Neural cell (in vitro differentiated cells): ENCODE measurements around the gene SLC12A8. TPM values are rescaled to one million over a fixed set of nuclear protein-coding genes. Genes with fewer than 3 reads are reported as not detected.

Experiments used
- H2AFZ ChIP-seq: fragments of 200-600, 300-800 bp; sonication (generic), shearing (Covaris generic); 2 replicates; pipeline ENCODE4 v1.6.0; 2014; ENCODE audit warnings: low read depth, mild to moderate bottlenecking, antibody characterized with exemption, low read length, moderate library complexity
- H3F3A ChIP-seq: fragments of 200-600 bp; shearing (Covaris generic); 2 replicates; pipeline ENCODE4 v1.6.1; 2016; ENCODE audit warnings: mild to moderate bottlenecking, moderate library complexity, mixed read lengths, antibody characterized with exemption, low read length; ENCODE audit not compliant: insufficient read depth, poor library complexity, severe bottlenecking
- H3K27ac ChIP-seq: fragments of 200-600, 300-800 bp; sonication (generic), shearing (Covaris generic); 2 replicates; pipeline ENCODE4 v1.5.1; 2014; ENCODE audit warnings: mild to moderate bottlenecking, low read length, moderate library complexity
- H3K27me3 ChIP-seq: fragments of 300-800, 200-600 bp; sonication (generic), shearing (Covaris generic); 2 replicates; pipeline ENCODE4 v1.6.0; 2014; ENCODE audit warnings: mild to moderate bottlenecking, low read depth, low read length, moderate library complexity; ENCODE audit not compliant: insufficient read depth
- H3K36me3 ChIP-seq: fragments of 300-800, 200-600 bp; sonication (generic), shearing (Covaris generic); 2 replicates; pipeline ENCODE4 v1.5.1; 2014; ENCODE audit warnings: mild to moderate bottlenecking, antibody characterized with exemption, low read length, moderate library complexity; ENCODE audit not compliant: insufficient read depth
- H3K4me2 ChIP-seq: fragments of 300-800, 200-600 bp; sonication (generic), shearing (Covaris generic); 2 replicates; pipeline ENCODE4 v1.6.0; 2014; ENCODE audit warnings: mild to moderate bottlenecking, low read length
- H3K4me3 ChIP-seq: fragments of 300-800, 200-600 bp; sonication (generic), shearing (Covaris generic); 2 replicates; pipeline ENCODE4 v1.5.1; 2014; ENCODE audit warnings: mild to moderate bottlenecking, low read length, moderate library complexity
- H3K79me2 ChIP-seq: fragments of 200-600 bp; shearing (Covaris generic); replicated peaks from 2 replicates; pipeline ENCODE4 v1.6.0; 2014; ENCODE audit warnings: mild to moderate bottlenecking, low read length, moderate library complexity; ENCODE audit not compliant: insufficient read depth
- H3K9ac ChIP-seq: fragments of 300-800, 200-600 bp; sonication (generic), shearing (Covaris generic); 2 replicates; pipeline ENCODE4 v1.6.1; 2016; ENCODE audit warnings: mild to moderate bottlenecking, low read length, mixed read lengths
- H3K9me2 ChIP-seq: fragments of 200-600 bp; shearing (Covaris generic); 2 replicates; pipeline ENCODE4 v1.6.1; 2016; ENCODE audit warnings: mild to moderate bottlenecking, low read length, mixed read lengths; ENCODE audit not compliant: insufficient read depth
- H3K9me3 ChIP-seq: fragments of 200-600, 300-800 bp; sonication (generic), shearing (Covaris generic); 2 replicates; pipeline ENCODE4 v1.6.1; 2016; ENCODE audit warnings: mild to moderate bottlenecking, mixed run types, low read length, moderate library complexity, mixed read lengths
- H4K20me1 ChIP-seq: fragments of 200-600 bp; shearing (Covaris generic); 2 replicates; pipeline ENCODE4 v1.6.1; 2016; ENCODE audit warnings: mild to moderate bottlenecking, mixed run types; ENCODE audit not compliant: insufficient read depth
- EP300 ChIP-seq: fragments of 450-650 bp; conservative IDR thresholded peaks from 2 replicates; pipeline ENCODE4 v1.6.1; 2014; ENCODE audit warnings: antibody characterized with exemption, mild to moderate bottlenecking, moderate library complexity; ENCODE audit not compliant: poor library complexity, severe bottlenecking
- EZH2 ChIP-seq: fragments of 200-600, 300-800 bp; shearing (Covaris generic), sonication (generic); IDR thresholded peaks from 2 replicates; pipeline ENCODE4 v1.6.1; 2014; ENCODE audit warnings: antibody characterized with exemption, low read length, borderline replicate concordance, mild to moderate bottlenecking; ENCODE audit not compliant: insufficient read depth, poor library complexity, severe bottlenecking
- MXI1 ChIP-seq: fragments of 450-650 bp; conservative IDR thresholded peaks from 2 replicates; pipeline ENCODE4 v1.6.1; 2014; ENCODE audit warnings: antibody characterized with exemption, mild to moderate bottlenecking; ENCODE audit not compliant: poor library complexity, severe bottlenecking
- POLR2AphosphoS5 ChIP-seq: IDR thresholded peaks from 2 replicates; pipeline ENCODE4 v1.6.1; 2012
- RAD21 ChIP-seq: fragments of 450-650 bp; conservative IDR thresholded peaks from 2 replicates; pipeline ENCODE4 v1.6.1; 2014; ENCODE audit warnings: antibody characterized with exemption, mild to moderate bottlenecking, moderate library complexity
- SMC3 ChIP-seq: fragments of 450-650 bp; conservative IDR thresholded peaks from 2 replicates; pipeline ENCODE4 v1.6.1; 2014; ENCODE audit warnings: antibody characterized with exemption, mild to moderate bottlenecking, moderate library complexity; ENCODE audit not compliant: poor library complexity
- TAF1 ChIP-seq: IDR thresholded peaks from 2 replicates; pipeline ENCODE4 v1.6.1; 2012; ENCODE audit warnings: low read depth
- polyA plus RNA-seq: library from polyadenylated mRNA; depleted of rRNA; stranded (reverse); fragments of >200 nt; gene quantifications from 2 replicates; pipeline ENCODE4 v1.2.3, GENCODE V29; 2014
- TF ChIP-seq, protein P1 (sequence below): fragments of 450-650 bp; IDR thresholded peaks from 2 replicates; pipeline ENCODE4 v1.5.1; 2014; ENCODE audit warnings: antibody characterized with exemption, mild to moderate bottlenecking, moderate library complexity; ENCODE audit not compliant: poor library complexity, severe bottlenecking
- TF ChIP-seq, protein P2 (sequence below): IDR thresholded peaks from 2 replicates; pipeline ENCODE4 v1.6.1; 2012; ENCODE audit warnings: borderline replicate concordance

SLC12A8 gene
- polyA plus RNA-seq, 1 donor from 2014 or later, result 4.6 TPM

GRCh38 chr3:125058959-125059358, 153.6 kb downstream of the SLC12A8 start:
- Histone ChIP-seq H3K27ac (no peak overlapping the region), H3K79me2 (no peaks in the 10 kb centered on the region), H3K9me3 (no peaks in the 10 kb centered on the region), H4K20me1 (no peaks in the 10 kb centered on the region), H3K4me2 (no peak overlapping the region), H3K9me2 (no peaks in the 10 kb centered on the region), H3F3A (no peaks in the 10 kb centered on the region), H3K27me3 (peaks cover 26% of the 10 kb centered on the region), H3K36me3 (no peaks in the 10 kb centered on the region), H3K4me3 (no peak overlapping the region), H3K9ac (no peak overlapping the region), H2AFZ (no peak overlapping the region)
- TF ChIP-seq MXI1 (no peak), SMC3 (no peak), TAF1 (no peak), POLR2AphosphoS5 (no peak), RAD21 (no peak), EZH2 (no peak), EP300 (no peak)
- TF ChIP-seq, protein P1, sequence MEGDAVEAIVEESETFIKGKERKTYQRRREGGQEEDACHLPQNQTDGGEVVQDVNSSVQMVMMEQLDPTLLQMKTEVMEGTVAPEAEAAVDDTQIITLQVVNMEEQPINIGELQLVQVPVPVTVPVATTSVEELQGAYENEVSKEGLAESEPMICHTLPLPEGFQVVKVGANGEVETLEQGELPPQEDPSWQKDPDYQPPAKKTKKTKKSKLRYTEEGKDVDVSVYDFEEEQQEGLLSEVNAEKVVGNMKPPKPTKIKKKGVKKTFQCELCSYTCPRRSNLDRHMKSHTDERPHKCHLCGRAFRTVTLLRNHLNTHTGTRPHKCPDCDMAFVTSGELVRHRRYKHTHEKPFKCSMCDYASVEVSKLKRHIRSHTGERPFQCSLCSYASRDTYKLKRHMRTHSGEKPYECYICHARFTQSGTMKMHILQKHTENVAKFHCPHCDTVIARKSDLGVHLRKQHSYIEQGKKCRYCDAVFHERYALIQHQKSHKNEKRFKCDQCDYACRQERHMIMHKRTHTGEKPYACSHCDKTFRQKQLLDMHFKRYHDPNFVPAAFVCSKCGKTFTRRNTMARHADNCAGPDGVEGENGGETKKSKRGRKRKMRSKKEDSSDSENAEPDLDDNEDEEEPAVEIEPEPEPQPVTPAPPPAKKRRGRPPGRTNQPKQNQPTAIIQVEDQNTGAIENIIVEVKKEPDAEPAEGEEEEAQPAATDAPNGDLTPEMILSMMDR, result no peak
- TF ChIP-seq, protein P2, sequence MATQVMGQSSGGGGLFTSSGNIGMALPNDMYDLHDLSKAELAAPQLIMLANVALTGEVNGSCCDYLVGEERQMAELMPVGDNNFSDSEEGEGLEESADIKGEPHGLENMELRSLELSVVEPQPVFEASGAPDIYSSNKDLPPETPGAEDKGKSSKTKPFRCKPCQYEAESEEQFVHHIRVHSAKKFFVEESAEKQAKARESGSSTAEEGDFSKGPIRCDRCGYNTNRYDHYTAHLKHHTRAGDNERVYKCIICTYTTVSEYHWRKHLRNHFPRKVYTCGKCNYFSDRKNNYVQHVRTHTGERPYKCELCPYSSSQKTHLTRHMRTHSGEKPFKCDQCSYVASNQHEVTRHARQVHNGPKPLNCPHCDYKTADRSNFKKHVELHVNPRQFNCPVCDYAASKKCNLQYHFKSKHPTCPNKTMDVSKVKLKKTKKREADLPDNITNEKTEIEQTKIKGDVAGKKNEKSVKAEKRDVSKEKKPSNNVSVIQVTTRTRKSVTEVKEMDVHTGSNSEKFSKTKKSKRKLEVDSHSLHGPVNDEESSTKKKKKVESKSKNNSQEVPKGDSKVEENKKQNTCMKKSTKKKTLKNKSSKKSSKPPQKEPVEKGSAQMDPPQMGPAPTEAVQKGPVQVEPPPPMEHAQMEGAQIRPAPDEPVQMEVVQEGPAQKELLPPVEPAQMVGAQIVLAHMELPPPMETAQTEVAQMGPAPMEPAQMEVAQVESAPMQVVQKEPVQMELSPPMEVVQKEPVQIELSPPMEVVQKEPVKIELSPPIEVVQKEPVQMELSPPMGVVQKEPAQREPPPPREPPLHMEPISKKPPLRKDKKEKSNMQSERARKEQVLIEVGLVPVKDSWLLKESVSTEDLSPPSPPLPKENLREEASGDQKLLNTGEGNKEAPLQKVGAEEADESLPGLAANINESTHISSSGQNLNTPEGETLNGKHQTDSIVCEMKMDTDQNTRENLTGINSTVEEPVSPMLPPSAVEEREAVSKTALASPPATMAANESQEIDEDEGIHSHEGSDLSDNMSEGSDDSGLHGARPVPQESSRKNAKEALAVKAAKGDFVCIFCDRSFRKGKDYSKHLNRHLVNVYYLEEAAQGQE, result no peak

DNA sequence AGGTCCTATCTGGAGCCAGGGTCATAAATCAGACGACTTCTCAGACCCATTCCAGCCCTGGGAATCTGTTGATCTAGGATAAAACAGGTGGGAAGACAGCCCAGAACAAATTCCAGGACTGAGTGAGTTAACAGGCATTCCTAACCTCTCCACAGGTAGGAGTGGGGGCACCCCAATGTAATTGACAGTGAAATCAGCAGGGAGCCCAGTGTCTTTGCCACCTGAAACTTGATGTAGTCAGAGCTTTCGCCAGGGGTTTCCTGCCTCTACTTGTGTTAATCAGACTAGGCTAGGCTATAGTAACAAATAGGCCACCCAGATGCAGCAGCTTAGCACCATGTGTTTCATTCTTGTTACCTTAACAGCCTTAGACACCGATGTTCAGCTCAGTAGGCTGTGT, 154.0 kb downstream of the SLC12A8 start:
- no peaks in the 10 kb centered on the region for H3K36me3 ChIP-seq
- no peaks in the 10 kb centered on the region for H4K20me1 ChIP-seq
- H3K79me2 ChIP-seq, result no peaks in the 10 kb centered on the region
- H3K9me3 ChIP-seq, result no peaks in the 10 kb centered on the region
- H2AFZ ChIP-seq, result no peak overlapping the region
- no peaks in the 10 kb centered on the region for H3K9me2 ChIP-seq
- no peaks in the 10 kb centered on the region for H3F3A ChIP-seq
- peaks cover 28% of the 10 kb centered on the region for H3K27me3 ChIP-seq
- H3K4me2 ChIP-seq, result no peak overlapping the region
- H3K27ac ChIP-seq, result no peak overlapping the region
- TF ChIP-seq RAD21 (no peak), POLR2AphosphoS5 (no peak), EZH2 (no peak), SMC3 (no peak), EP300 (no peak)
- TF ChIP-seq, protein P2, result no peak
- TF ChIP-seq, protein P1, result no peak
- no peak overlapping the region for H3K4me3 ChIP-seq
- no peak overlapping the region for H3K9ac ChIP-seq
